ENCODE data around the gene GNAO1. TPM values are rescaled to one million over a fixed set of nuclear protein-coding genes. Genes with fewer than 3 reads are reported as not detected.

GNAO1 gene
- polyA plus RNA-seq, 1 of the 3 experiments (the other 2 are of a cell fraction), result 0.30 TPM

DNA sequence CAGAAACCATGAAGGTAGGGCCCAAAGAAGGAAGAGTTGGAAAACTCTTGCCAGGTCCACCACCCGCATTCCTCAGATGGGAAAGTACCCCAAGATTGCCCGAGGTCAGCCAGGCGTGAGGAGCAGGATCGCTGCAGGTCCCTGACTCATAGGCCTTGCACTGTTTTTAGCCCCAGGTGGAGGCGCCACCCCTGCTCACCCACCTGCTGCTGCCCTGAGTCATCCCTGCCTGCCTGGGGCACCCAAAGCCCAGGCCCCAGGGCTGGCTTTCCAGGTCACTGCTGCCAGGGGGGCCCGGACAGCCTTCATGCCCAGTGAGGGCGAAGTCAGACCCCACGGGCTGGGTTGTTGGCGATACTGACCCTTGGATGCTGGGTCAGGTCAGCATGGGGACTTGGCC is 133.1 kb downstream of the GNAO1 start:
- no peak for DNase-seq
- ChIA-PET CTCF (interaction anchor here (8.6 kb wide), 1 partner anchor 32 kb away, joined by 42 read pairs; no protein-coding TSS in a partner anchor), POLR2A (no interaction called here)
- H3K79me2 ChIP-seq (ENCODE audit: insufficient read depth), result no peaks in the 10 kb centered on the region
- no peak overlapping the region for H2AFZ ChIP-seq (ENCODE audit: low read depth)
- no peaks in the 10 kb centered on the region for H4K20me1 ChIP-seq (ENCODE audit: insufficient read depth)
- no peaks in the 10 kb centered on the region for H3K9me2 ChIP-seq
- no peaks in the 10 kb centered on the region for H3F3A ChIP-seq (replicated peaks; ENCODE audit: insufficient read depth)
- H3K9me3 ChIP-seq, result no peaks in the 10 kb centered on the region
- WGBS (ENCODE audit: low lambda C conversion rate), result 58% methylated on average over 5 of the region's 9 CpGs
- no peak overlapping the region for H3K27ac ChIP-seq (ENCODE audit: low read depth in 2 of 2, low read length in 1 of 2)
- H3K36me3 ChIP-seq (replicated peaks in 1 of 2; ENCODE audit: control insufficient read depth in 1 of 2, insufficient read depth in 2 of 2, low read length in 1 of 2), result no peaks in the 10 kb centered on the region
- no peak overlapping the region for H3K4me3 ChIP-seq (ENCODE audit: low read depth in 2 of 2, low read length in 1 of 2)
- no peak overlapping the region for H3K9ac ChIP-seq
- H3K4me1 ChIP-seq (ENCODE audit: control insufficient read depth in 1 of 2, insufficient read depth in 2 of 2, low read depth in 1 of 2, low read length in 1 of 2), result peaks cover 0 to 3% of the 10 kb centered on the region in 2 experiments; a peak in 1 of 4 replicates
- H3K4me2 ChIP-seq, result no peak overlapping the region
- TF ChIP-seq GABPA (IDR thresholded peaks at IDR 0.05; ENCODE audit: low read depth) (no peak), POLR2AphosphoS5 (IDR thresholded peaks at IDR 0.05; ENCODE audit: low read depth, low read length) (no peak)
- no peaks in the 10 kb centered on the region; the same call in 1 of the 2 replicates for H3K27me3 ChIP-seq (ENCODE audit: insufficient read depth)

GRCh38 chr16:56325956-56326355 is 134.7 kb downstream of the GNAO1 start:
- H4K20me1 ChIP-seq (ENCODE audit: insufficient read depth), result no peaks in the 10 kb centered on the region
- H3K79me2 ChIP-seq (ENCODE audit: insufficient read depth), result no peaks in the 10 kb centered on the region
- POLR2A ChIA-PET, result no interaction called here
- no peaks in the 10 kb centered on the region for H3K36me3 ChIP-seq (replicated peaks in 1 of 2; ENCODE audit: control insufficient read depth in 1 of 2, insufficient read depth in 2 of 2, low read length in 1 of 2)
- no peak overlapping the region for H3K4me3 ChIP-seq (ENCODE audit: low read depth in 2 of 2, low read length in 1 of 2)
- H3K27ac ChIP-seq (ENCODE audit: low read depth in 2 of 2, low read length in 1 of 2), result no peak overlapping the region; a peak in 1 of 4 replicates
- CTCF ChIA-PET, result interaction anchor here (1.5 to 8.6 kb wide), 3 partner anchors 7 to 382 kb away, joined by 4 to 52 read pairs (median 42); no protein-coding TSS in a partner anchor
- H3K9me3 ChIP-seq, result no peaks in the 10 kb centered on the region
- no peaks in the 10 kb centered on the region; a peak in 1 of 4 replicates for H3K4me1 ChIP-seq (ENCODE audit: control insufficient read depth in 1 of 2, insufficient read depth in 2 of 2, low read depth in 1 of 2, low read length in 1 of 2)
- no peak for TF ChIP-seq USF1 (IDR thresholded peaks at IDR 0.05; ENCODE audit: borderline replicate concordance, low read depth)
- TF ChIP-seq EZH2phosphoT487 (IDR thresholded peaks at IDR 0.05; ENCODE audit: borderline replicate concordance, low read depth), result no peak
- TF ChIP-seq GABPA (IDR thresholded peaks at IDR 0.05; ENCODE audit: low read depth), result no peak
- no peak for TF ChIP-seq NRF1 (IDR thresholded peaks at IDR 0.05; ENCODE audit: low read depth, low read length)
- no peak overlapping the region for H3K9ac ChIP-seq
- no peaks in the 10 kb centered on the region for H3K27me3 ChIP-seq (ENCODE audit: insufficient read depth)
- WGBS (ENCODE audit: low lambda C conversion rate), result 29% methylated on average over 2 of the region's 6 CpGs
- H3K4me2 ChIP-seq, result no peak overlapping the region
- H3K9me2 ChIP-seq, result no peaks in the 10 kb centered on the region
- no peak for DNase-seq
- H2AFZ ChIP-seq (ENCODE audit: low read depth), result no peak overlapping the region
- no peaks in the 10 kb centered on the region for H3F3A ChIP-seq (replicated peaks; ENCODE audit: insufficient read depth)

DNA sequence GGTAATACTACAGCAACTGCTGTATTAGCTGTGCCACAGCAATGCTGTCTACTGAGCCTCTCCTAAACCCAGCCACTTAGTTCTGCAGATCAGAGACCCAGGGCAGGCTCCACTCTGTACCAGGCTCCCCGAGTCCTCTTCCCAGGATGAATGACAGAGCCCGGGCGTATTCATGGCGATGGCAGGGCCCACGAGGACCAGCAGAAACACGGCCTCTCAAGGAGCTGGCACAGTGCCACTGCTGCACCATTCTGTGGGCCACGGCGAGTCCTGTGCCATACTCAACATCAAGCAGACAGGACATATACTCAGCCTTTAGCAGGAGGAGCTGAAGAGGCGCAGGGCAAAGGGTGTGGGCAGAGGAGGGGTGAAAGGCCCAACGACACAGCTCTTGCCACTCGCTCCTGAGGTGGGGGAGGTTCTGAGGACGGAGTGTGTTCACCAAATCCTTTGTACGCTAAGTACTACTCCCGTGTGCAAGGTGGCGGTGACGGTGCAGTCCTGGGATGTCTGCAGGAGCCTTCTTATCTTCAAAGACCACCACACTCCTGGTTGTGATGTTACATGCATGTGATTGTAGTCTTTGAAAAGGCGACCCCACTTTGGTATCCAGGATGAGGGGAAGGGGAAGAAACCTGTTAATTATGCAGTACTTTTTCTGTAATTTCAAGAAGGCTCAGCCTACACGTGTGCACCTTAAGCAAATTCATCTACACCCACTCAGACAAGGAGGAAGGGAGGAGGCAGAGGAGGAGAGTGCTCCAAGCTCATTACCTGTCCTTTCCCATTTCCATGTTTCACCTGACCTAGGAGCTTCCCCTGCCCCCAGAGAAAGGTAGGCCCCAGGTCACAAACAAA is 136.0 kb downstream of the GNAO1 start:
- Histone ChIP-seq H3K27me3 (ENCODE audit: insufficient read depth) (no peaks in the 10 kb centered on the region), H3K4me2 (no peak overlapping the region), H3K4me1 (ENCODE audit: control insufficient read depth in 1 of 2, insufficient read depth in 2 of 2, low read depth in 1 of 2, low read length in 1 of 2) (no peaks in the 10 kb centered on the region; a peak in 1 of 4 replicates), H3K4me3 (ENCODE audit: low read depth in 2 of 2, low read length in 1 of 2) (no peak overlapping the region), H3K36me3 (replicated peaks in 1 of 2; ENCODE audit: control insufficient read depth in 1 of 2, insufficient read depth in 2 of 2, low read length in 1 of 2) (no peaks in the 10 kb centered on the region), H3F3A (replicated peaks; ENCODE audit: insufficient read depth) (no peaks in the 10 kb centered on the region), H4K20me1 (ENCODE audit: insufficient read depth) (no peaks in the 10 kb centered on the region), H2AFZ (ENCODE audit: low read depth) (no peak overlapping the region), H3K27ac (ENCODE audit: low read depth in 2 of 2, low read length in 1 of 2) (no peak overlapping the region), H3K9ac (no peak overlapping the region), H3K9me2 (no peaks in the 10 kb centered on the region), H3K79me2 (ENCODE audit: insufficient read depth) (no peaks in the 10 kb centered on the region), H3K9me3 (no peaks in the 10 kb centered on the region)
- POLR2A ChIA-PET, result no interaction called here
- no peak for DNase-seq
- CTCF ChIA-PET, result interaction anchor here (1.1 to 8.6 kb wide), 3 partner anchors 8 to 862 kb away, joined by 3 to 52 read pairs (median 42); no protein-coding TSS in a partner anchor
- 59% methylated on average over 12 of the region's 18 CpGs for WGBS (ENCODE audit: low lambda C conversion rate)
- no peak for TF ChIP-seq MXI1 (IDR thresholded peaks at IDR 0.05; ENCODE audit: low read depth, low read length)
- no peak for TF ChIP-seq FOXM1 (IDR thresholded peaks at IDR 0.05; ENCODE audit: low read depth)
- TF ChIP-seq RFX5 (IDR thresholded peaks at IDR 0.05; ENCODE audit: low read length), result no peak
- no peak for TF ChIP-seq FOXJ3 (CRISPR knock-in tag; IDR thresholded peaks at IDR 0.05)
- TF ChIP-seq RCOR1 (IDR thresholded peaks at IDR 0.05; ENCODE audit: low read length), result no peak
- TF ChIP-seq GABPA (IDR thresholded peaks at IDR 0.05; ENCODE audit: low read depth), result no peak
- TF ChIP-seq MEF2A (IDR thresholded peaks at IDR 0.05; ENCODE audit: borderline replicate concordance, low read depth), result no peak
- no peak for TF ChIP-seq SIN3A (IDR thresholded peaks at IDR 0.05; ENCODE audit: borderline replicate concordance, low read depth, low read length)
- TF ChIP-seq CTCF (IDR thresholded peaks at IDR 0.05), result no peak
- no peak for TF ChIP-seq TEAD4 (IDR thresholded peaks at IDR 0.05; ENCODE audit: borderline replicate concordance, insufficient read depth)
- TF ChIP-seq FOSL2 (IDR thresholded peaks at IDR 0.05; ENCODE audit: borderline replicate concordance, low read depth), result no peak
- TF ChIP-seq, protein P1, sequence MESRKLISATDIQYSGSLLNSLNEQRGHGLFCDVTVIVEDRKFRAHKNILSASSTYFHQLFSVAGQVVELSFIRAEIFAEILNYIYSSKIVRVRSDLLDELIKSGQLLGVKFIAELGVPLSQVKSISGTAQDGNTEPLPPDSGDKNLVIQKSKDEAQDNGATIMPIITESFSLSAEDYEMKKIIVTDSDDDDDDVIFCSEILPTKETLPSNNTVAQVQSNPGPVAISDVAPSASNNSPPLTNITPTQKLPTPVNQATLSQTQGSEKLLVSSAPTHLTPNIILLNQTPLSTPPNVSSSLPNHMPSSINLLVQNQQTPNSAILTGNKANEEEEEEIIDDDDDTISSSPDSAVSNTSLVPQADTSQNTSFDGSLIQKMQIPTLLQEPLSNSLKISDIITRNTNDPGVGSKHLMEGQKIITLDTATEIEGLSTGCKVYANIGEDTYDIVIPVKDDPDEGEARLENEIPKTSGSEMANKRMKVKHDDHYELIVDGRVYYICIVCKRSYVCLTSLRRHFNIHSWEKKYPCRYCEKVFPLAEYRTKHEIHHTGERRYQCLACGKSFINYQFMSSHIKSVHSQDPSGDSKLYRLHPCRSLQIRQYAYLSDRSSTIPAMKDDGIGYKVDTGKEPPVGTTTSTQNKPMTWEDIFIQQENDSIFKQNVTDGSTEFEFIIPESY (IDR thresholded peaks at IDR 0.05; ENCODE audit: borderline replicate concordance, low read depth), result no peak
